ENCODE measurements around the gene ZNF687. TPM values are rescaled to one million over a fixed set of nuclear protein-coding genes. Genes with fewer than 3 reads are reported as not detected.

The ZNF687 gene
- total RNA-seq, 2 experiments from 2014 or later = 35.5 to 37.0 TPM

DNA sequence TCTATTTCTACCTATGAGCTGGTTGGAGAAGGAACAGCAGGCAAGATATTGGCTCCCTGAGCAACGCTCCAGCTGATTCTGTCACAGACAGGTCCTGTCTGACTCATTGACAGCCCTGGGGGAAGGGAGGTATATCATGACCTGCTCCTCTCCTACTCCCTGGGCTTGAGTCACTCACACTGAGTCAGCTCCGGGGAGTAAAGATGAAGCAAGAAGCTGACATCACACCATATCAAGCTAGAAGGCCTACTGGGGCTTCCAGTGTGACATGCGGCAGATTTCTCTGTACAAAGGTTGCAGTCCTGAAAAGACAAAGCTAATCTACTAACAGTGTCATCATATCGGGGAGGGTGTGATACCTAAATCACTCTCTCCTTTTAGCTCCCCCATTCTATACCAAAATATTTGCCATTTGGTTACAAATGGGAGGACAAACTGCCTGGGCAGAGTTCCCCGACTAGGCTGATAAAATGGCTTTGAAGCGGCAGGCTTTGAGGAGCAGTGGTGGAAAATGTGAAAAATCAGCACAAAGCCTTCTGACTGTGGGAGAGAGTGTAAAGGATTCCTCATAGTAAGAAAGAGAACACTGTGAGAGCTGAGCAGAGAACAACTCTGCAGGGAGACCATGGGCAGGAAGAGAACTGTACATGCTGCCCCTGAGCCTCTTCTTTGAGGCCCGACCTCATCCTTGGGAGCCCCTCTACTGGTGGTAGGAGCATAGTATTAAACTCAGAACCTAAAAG lies 29.7 kb downstream of the ZNF687 start:
- Mint-ChIP-seq H3K4me1 (peaks cover 19% of the 10 kb centered on the region), H3K4me3 (no peak overlapping the region), H3K9me3 (no peaks in the 10 kb centered on the region), H3K27me3 (no peaks in the 10 kb centered on the region), H3K36me3 (peaks cover 26% of the 10 kb centered on the region), H3K27ac (peak overlapping the region; percentile 31)
- DNase-seq (no peak), ATAC-seq (ENCODE audit: low read depth) (peak; percentile 90)
- POLR2A ChIA-PET = interaction anchor here (0.9 to 2.2 kb wide), 3 partner anchors 9 to 121 kb away, joined by 3 to 9 read pairs (median 3); partner anchors contain the start of gene PI4KB

GRCh38 chr1:151312411-151312810 lies 30.3 kb downstream of the ZNF687 start:
- H3K4me1 Mint-ChIP-seq = peaks cover 19% of the 10 kb centered on the region
- POLR2A ChIA-PET = interaction anchor here (1.0 to 2.2 kb wide), 3 partner anchors 15 to 122 kb away, joined by 3 to 9 read pairs (median 5); partner anchors contain the start of gene PI4KB
- H3K27ac Mint-ChIP-seq = no peak overlapping the region

GRCh38 chr1:151312826-151313225 lies 30.7 kb downstream of the ZNF687 start:
- POLR2A ChIA-PET = interaction anchor here (1.0 to 1.5 kb wide), 2 partner anchors 14 to 122 kb away, joined by 3 to 5 read pairs; partner anchors contain the start of gene PI4KB
- peaks cover 19% of the 10 kb centered on the region for H3K4me1 Mint-ChIP-seq
- ATAC-seq (ENCODE audit: low read depth) (no peak), DNase-seq (no peak)
- H3K36me3 Mint-ChIP-seq = peaks cover 28% of the 10 kb centered on the region
- no peaks in the 10 kb centered on the region for H3K9me3 Mint-ChIP-seq
- no peak overlapping the region for H3K4me3 Mint-ChIP-seq
- no peak overlapping the region for H3K27ac Mint-ChIP-seq
- H3K27me3 Mint-ChIP-seq = no peaks in the 10 kb centered on the region

More at GRCh38 chr1:151312411-151312810, 30.3 kb downstream of the ZNF687 start:
- no peak for DNase-seq
- Mint-ChIP-seq H3K27me3 (no peaks in the 10 kb centered on the region), H3K36me3 (peaks cover 26% of the 10 kb centered on the region), H3K4me3 (no peak overlapping the region), H3K9me3 (no peaks in the 10 kb centered on the region)
- ATAC-seq (ENCODE audit: low read depth) = no peak

DNA sequence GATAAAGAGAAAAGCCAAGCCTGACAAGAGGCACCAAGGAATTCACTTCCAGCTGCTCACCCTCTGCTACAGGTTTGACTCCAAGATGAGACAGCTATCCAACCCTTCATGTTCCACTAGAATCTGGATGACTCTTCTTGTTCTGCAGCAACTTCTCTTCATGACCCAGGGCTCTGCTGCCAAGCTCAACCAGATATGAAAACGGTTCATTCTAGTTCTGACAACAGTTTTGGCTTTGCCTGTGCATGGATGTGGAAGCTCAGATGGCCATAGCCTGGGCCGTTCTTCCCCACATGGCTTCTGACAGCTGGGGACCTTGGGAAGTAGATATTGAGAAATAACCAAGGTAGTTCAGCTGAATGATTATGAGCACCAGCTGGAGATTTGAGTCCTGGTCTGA lies 31.4 kb downstream of the ZNF687 start:
- DNase-seq (no peak), ATAC-seq (ENCODE audit: low read depth) (no peak)
- Mint-ChIP-seq H3K27me3 (no peaks in the 10 kb centered on the region), H3K4me3 (no peak overlapping the region), H3K36me3 (peaks cover 25% of the 10 kb centered on the region), H3K27ac (no peak overlapping the region), H3K9me3 (no peaks in the 10 kb centered on the region), H3K4me1 (peaks cover 19% of the 10 kb centered on the region)
- POLR2A ChIA-PET = interaction anchor here (1.5 kb wide), 1 partner anchor 14 kb away, joined by 5 read pairs; the partner anchor contains the start of gene PI4KB

DNA sequence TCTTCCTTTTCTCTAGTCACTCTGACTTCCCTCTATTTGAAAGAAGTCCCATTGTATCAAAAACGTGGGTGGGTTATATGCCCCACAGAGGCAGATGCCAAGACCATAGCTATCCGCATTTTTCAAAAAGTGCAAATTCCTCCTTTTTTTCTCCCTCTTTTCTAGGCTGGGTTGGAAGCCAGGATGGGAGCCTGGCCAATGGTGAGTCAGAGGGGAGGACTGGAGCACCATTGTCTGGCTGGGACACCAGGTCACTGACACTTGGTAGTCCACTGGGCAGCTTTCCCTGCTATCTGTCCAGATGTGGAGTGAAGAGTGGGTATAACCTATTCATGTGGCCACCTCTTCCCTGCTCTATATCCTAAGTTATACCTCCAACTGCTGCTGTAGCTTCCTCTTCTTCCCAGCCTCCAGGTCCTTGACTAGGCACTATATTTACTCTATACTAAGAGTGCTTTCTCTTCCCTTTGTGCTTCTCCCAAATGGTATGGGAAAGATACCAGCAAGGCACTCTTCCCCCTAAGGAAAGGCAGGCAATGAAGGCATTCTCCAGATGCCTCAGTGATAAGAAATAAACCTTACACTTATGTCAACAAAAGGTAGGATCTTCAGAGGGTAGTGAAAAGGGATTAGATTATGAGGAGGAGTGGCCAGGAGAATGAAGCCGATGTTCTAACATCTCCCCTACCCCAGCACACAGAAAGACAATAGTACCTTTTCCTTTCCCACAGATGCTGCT lies 32.2 kb downstream of the ZNF687 start:
- Mint-ChIP-seq H3K4me1 (peaks cover 19% of the 10 kb centered on the region), H3K36me3 (peaks cover 25% of the 10 kb centered on the region), H3K27ac (no peak overlapping the region), H3K4me3 (no peak overlapping the region), H3K27me3 (no peaks in the 10 kb centered on the region), H3K9me3 (no peaks in the 10 kb centered on the region)
- ATAC-seq (ENCODE audit: low read depth) = no peak
- POLR2A ChIA-PET = interaction anchor here (1.5 kb wide), 1 partner anchor 13 kb away, joined by 5 read pairs; the partner anchor contains the start of gene PI4KB
- DNase-seq = no peak

DNA sequence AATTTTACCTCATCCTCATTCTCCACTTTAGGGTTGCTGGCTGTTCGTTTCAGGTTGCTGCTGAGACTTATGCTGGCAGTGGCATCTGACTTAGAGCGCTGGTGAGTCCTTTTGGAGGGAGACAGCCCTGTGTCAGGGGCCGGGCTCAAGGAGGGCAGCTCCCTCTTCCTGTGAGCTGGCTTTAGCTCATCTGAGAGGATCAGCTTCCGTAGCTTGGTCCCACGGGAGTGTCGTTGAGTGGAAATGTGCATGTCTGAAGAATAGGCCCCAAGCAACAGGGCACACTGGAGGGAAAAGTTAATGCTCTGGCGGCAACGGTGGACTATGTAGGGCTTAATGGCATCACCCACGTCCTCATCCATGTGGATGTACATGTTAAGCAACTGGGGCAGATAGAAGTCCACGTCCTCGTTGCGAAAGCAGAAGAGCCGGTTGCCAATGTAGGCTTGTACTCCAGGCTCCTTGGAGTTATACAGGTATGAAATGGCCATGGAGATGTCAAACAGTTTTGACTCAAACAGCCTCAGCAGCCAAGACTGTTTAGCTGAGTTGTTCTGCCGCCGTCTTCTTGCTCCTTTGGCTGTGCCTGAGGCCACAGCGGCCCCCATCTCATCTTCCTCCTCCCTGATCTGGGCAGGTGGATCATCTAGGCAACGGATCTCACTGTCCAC lies 33.6 kb downstream of the ZNF687 start:
- H3K4me1 Mint-ChIP-seq = peaks cover 19% of the 10 kb centered on the region
- DNase-seq (no peak), ATAC-seq (ENCODE audit: low read depth) (no peak)
- no peak overlapping the region for H3K27ac Mint-ChIP-seq
- no peak overlapping the region for H3K4me3 Mint-ChIP-seq
- no peaks in the 10 kb centered on the region for H3K27me3 Mint-ChIP-seq
- POLR2A ChIA-PET = no interaction called here
- H3K36me3 Mint-ChIP-seq = peaks cover 25% of the 10 kb centered on the region
- H3K9me3 Mint-ChIP-seq = no peaks in the 10 kb centered on the region

DNA sequence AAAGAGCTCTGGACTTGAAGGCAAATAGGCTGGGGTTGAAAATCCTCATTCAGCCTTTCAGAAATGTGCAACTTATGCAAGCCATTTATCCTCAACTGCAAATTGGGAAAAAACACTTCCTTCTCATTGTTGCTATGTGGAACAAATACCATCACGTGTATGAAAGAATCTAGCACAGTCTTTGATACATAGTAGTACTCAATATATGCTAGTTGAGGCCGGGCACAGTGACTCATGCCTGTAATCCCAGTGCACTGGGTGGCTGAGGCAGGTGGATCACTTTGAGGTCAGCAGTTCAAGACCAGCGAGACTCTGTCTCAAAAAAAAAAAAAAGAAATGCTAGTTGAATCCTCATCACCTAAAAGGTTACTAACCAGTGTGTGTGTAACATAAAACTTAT lies 36.9 kb downstream of the ZNF687 start:
- ATAC-seq (ENCODE audit: low read depth) (no peak), DNase-seq (no peak)
- H3K27ac Mint-ChIP-seq = no peak overlapping the region
- peaks cover 10% of the 10 kb centered on the region for H3K4me1 Mint-ChIP-seq
- H3K9me3 Mint-ChIP-seq = no peaks in the 10 kb centered on the region
- peaks cover 17% of the 10 kb centered on the region for H3K36me3 Mint-ChIP-seq
- POLR2A ChIA-PET = no interaction called here
- no peaks in the 10 kb centered on the region for H3K27me3 Mint-ChIP-seq
- no peak overlapping the region for H3K4me3 Mint-ChIP-seq

DNA sequence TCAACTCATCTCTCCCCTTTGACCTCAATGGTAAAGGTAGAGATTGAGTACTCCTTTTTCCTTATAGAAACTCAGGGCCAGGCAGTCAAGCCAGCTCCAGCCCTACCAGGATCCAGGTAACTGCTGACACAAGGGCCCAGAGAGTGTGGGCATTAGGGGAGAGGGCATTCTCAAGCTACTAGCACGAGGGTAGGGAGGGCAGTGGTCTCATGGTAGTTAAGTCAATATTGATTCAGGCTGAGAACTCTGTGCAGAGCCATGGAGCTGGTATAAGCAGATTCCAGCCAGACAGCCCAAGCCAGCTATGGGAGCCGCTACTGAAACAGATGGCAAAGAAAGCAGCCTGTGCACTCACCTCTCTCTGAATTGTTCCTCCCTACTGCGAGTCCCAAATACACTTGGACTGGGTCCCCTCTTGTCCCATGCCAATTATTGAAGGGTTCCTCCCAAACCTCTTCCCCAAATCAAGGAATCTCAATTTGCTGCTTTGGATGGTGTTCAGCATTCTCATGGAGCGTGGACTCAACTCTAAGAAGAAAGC lies 42.4 kb downstream of the ZNF687 start:
- Mint-ChIP-seq H3K9me3 (no peaks in the 10 kb centered on the region), H3K4me3 (no peak overlapping the region), H3K36me3 (peaks cover 14% of the 10 kb centered on the region), H3K4me1 (peaks cover 32% of the 10 kb centered on the region), H3K27me3 (no peaks in the 10 kb centered on the region), H3K27ac (no peak overlapping the region)
- ATAC-seq (ENCODE audit: low read depth) = no peak
- no peak for DNase-seq
- POLR2A ChIA-PET = interaction anchor here (0.6 to 1.7 kb wide), 2 partner anchors 43 to 141 kb away, joined by 3 to 5 read pairs; partner anchors contain the start of gene ZNF687

DNA sequence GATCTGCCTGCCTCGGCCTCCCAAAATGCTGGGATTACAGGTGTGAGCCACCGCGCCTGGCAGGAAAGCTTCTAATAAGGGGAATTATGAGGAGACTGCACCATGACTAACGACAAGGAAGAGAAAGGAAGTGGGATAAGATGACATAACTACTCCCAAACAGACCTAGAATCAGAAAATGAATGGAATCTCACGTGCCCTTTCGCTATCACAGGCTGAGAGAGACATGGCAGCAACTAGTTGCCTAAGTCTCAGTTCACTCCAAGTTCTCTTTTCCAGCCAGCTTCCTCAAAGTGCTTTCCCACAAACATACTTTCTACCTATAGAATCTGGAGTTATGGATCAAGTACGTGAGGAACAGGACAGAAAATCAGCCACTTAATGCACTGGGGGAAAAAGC lies 43.1 kb downstream of the ZNF687 start:
- POLR2A ChIA-PET = interaction anchor here (0.7 to 1.2 kb wide), 2 partner anchors 15 kb away, joined by 3 to 5 read pairs; no protein-coding TSS in a partner anchor
- ATAC-seq (ENCODE audit: low read depth) (no peak), DNase-seq (no peak)
- Mint-ChIP-seq H3K27me3 (no peaks in the 10 kb centered on the region), H3K27ac (no peak overlapping the region), H3K4me3 (peak overlapping the region; percentile 28), H3K9me3 (no peaks in the 10 kb centered on the region), H3K4me1 (peaks cover 32% of the 10 kb centered on the region), H3K36me3 (peaks cover 14% of the 10 kb centered on the region)

GRCh38 chr1:151325646-151326429 lies 43.7 kb downstream of the ZNF687 start:
- Mint-ChIP-seq H3K4me3 (peak overlapping the region; percentile 99), H3K36me3 (peaks cover 14% of the 10 kb centered on the region), H3K27ac (peak overlapping the region; percentile 96), H3K9me3 (no peaks in the 10 kb centered on the region), H3K27me3 (no peaks in the 10 kb centered on the region), H3K4me1 (peaks cover 30% of the 10 kb centered on the region)
- DNase-seq (no peak), ATAC-seq (ENCODE audit: low read depth) (no peak)
- POLR2A ChIA-PET = interaction anchor here (1.2 to 2.3 kb wide), 4 partner anchors 15 to 73 kb away, joined by 5 to 8 read pairs (median 6); partner anchors contain the start of genes PSMB4 and RFX5

DNA sequence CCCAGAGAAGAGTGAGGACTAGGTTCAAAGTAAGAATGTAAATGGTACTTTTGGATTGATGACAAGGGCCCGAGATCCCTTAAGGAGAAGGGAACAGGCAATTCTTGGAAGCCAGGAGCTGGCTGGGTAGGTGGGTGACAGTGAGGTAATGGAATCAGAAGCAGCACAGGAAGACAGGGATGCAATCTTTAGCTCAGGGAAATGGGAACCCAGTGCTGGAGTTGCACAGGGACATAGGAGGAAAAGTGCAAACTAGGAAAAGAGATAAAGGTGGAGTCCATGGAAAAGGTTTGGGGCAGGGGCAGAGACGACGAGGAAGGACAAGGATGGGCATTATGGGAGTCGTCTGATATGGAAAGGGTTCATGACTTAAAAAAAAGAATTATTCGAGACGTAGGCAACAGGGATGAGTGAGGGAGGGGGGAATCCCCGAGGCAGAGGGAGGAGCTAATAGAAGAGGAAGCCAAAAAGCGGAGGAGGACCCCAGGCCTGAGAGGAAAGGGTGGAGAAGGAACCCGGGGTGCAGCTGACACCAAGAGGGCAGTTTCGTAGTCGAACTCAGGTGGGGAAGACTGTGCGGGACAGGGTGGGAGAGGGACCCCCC lies 44.6 kb downstream of the ZNF687 start:
- Mint-ChIP-seq H3K27me3 (no peaks in the 10 kb centered on the region), H3K4me3 (peak overlapping the region; percentile 99), H3K27ac (peak overlapping the region; percentile 96), H3K9me3 (no peaks in the 10 kb centered on the region), H3K36me3 (peaks cover 14% of the 10 kb centered on the region), H3K4me1 (peaks cover 30% of the 10 kb centered on the region)
- POLR2A ChIA-PET = interaction anchor here (0.6 to 2.7 kb wide), 13 partner anchors 9 to 128 kb away, joined by 3 to 13 read pairs (median 5); partner anchors contain the start of genes PSMB4, PSMD4, RFX5 and ZNF687
- peak; percentile 34 for ATAC-seq (ENCODE audit: low read depth)
- no peak for DNase-seq
